ENCODE measurements around the gene DAAM2. TPM values are rescaled to one million over a fixed set of nuclear protein-coding genes. Genes with fewer than 3 reads are reported as not detected.

DAAM2 gene
- total and polyA plus RNA-seq, 2 of the 8 experiments (the other 6 are each of a cell fraction or from before 2014, with no cell fraction given), result 1.5 to 2.9 TPM

DNA sequence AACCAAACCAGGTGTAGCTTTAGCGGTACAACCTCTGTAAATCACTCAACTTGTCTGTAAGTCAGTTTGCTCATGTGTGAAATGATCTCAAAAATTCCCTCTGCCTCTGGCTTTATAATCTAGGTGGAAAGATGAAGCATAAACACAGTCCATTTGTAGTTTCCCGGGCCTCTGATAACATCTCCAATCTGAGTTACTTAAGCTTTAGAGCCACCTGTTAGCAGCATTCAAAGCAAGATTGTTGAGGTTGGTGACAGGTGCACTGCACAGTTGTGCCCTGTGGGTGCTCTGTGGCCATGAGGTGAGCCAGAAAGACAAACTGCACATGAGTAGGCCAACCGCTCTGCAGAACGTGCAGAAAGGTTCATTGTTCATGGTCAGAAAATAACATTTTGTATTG lies 88.4 kb downstream of the DAAM2 start (continued):
- TF ChIP-seq MAFK (IDR thresholded peaks at IDR 0.05; ENCODE audit: low read depth, low read length), result no peak
- no peak for TF ChIP-seq SIRT6 (IDR thresholded peaks at IDR 0.05; ENCODE audit: low read length)
- TF ChIP-seq KDM5A (IDR thresholded peaks at IDR 0.05; ENCODE audit: low read length), result no peak
